NCI-H2227 treated with DMSO at 0.1 percent for 48 hours (cell line): Measurements from ENCODE around the gene INPP5K.

Source experiments
- DNase-seq: peaks from one replicate; lab custom pipeline; 2025; lab: John Stamatoyannopoulos, UW

The INPP5K gene

GRCh38 chr17:1485423-1486376 is 30.7 kb downstream of the INPP5K start:
- no peak for DNase-seq

GRCh38 chr17:1484676-1485422 is 31.6 kb downstream of the INPP5K start:
- no peak for DNase-seq

GRCh38 chr17:1484060-1484535 is 32.3 kb downstream of the INPP5K start:
- DNase-seq: no peak

GRCh38 chr17:1482680-1483079 is 33.7 kb downstream of the INPP5K start:
- DNase-seq: no peak

GRCh38 chr17:1481736-1482135 is 34.7 kb downstream of the INPP5K start:
- no peak for DNase-seq

GRCh38 chr17:1480747-1481465 is 35.5 kb downstream of the INPP5K start:
- DNase-seq: no peak

- no peak for DNase-seq
Measured at GRCh38 chr17:1478418-1478817, 38.0 kb downstream of the INPP5K start.

GRCh38 chr17:1475321-1475854 is 41.0 kb downstream of the INPP5K start:
- DNase-seq: no peak

GRCh38 chr17:1474402-1475189 is 41.8 kb downstream of the INPP5K start:
- DNase-seq: no peak

GRCh38 chr17:1473841-1474240 is 42.6 kb downstream of the INPP5K start:
- DNase-seq: no peak

GRCh38 chr17:1473170-1473569 is 43.2 kb downstream of the INPP5K start:
- no peak for DNase-seq

GRCh38 chr17:1471911-1472821 is 44.2 kb downstream of the INPP5K start:
- no peak for DNase-seq

GRCh38 chr17:1471490-1471889 is 44.9 kb downstream of the INPP5K start:
- DNase-seq: no peak

- no peak for DNase-seq
Measured at GRCh38 chr17:1470755-1471462, 45.5 kb downstream of the INPP5K start.

GRCh38 chr17:1470071-1470754 is 46.2 kb downstream of the INPP5K start:
- DNase-seq: no peak

- no peak for DNase-seq
Measured at GRCh38 chr17:1469231-1469852, 47.1 kb downstream of the INPP5K start.

- DNase-seq: no peak
Measured at GRCh38 chr17:1467898-1468492, 48.4 kb downstream of the INPP5K start.

- no peak for DNase-seq
Measured at GRCh38 chr17:1467258-1467657, 49.2 kb downstream of the INPP5K start.
